CD14-positive monocyte (primary cell): ENCODE data around the gene PIK3R1. TPM values are rescaled to one million over a fixed set of nuclear protein-coding genes. Genes with fewer than 3 reads are reported as not detected.

Experiments used
- DNase-seq, 3 donors: peaks; one replicate each; pipeline ENCODE4 v3.0.0-alpha.2; 2011 to 2022
- H2AFZ ChIP-seq: 2 replicates; pipeline ENCODE4 v1.6.0; 2012; ENCODE audit warnings: mild to moderate bottlenecking, low read depth, low read length, inconsistent platforms; ENCODE audit not compliant: insufficient read depth, poor library complexity, severe bottlenecking
- H3K27ac ChIP-seq, 2 donors: 1 replicate in 1 of 2; 2 replicates in 1 of 2; pipeline ENCODE4 v1.5.1; 2012 to 2013; ENCODE audit warnings: low read length in 2 of 2, control low read depth in 1 of 2, inconsistent platforms in 1 of 2, low read depth in 1 of 2, mild to moderate bottlenecking in 1 of 2
- H3K27me3 ChIP-seq, 2 donors: one replicate each; pipeline versions ENCODE4 v1.6.0 to v1.6.1; 2011 to 2013; ENCODE audit warnings: low read length in 2 of 2; ENCODE audit not compliant: control insufficient read depth in 2 of 2, insufficient read depth in 2 of 2
- H3K36me3 ChIP-seq, 2 donors: replicated peaks in 1 of 2; 1 replicate in 1 of 2; 2 replicates in 1 of 2; pipeline versions ENCODE4 v1.5.1 to v1.6.1; 2012 to 2013; ENCODE audit warnings: low read length in 2 of 2, control low read depth in 1 of 2, inconsistent platforms in 1 of 2, mild to moderate bottlenecking in 1 of 2; ENCODE audit not compliant: insufficient read depth in 2 of 2, control insufficient read depth in 1 of 2
- H3K4me1 ChIP-seq, 2 donors: 1 replicate in 1 of 2; 2 replicates in 1 of 2; pipeline versions ENCODE4 v1.5.1 to v1.6.1; 2012 to 2013; ENCODE audit warnings: low read length in 2 of 2, control low read depth in 1 of 2, inconsistent platforms in 1 of 2, mild to moderate bottlenecking in 1 of 2, moderate library complexity in 1 of 2; ENCODE audit not compliant: insufficient read depth in 2 of 2, control insufficient read depth in 1 of 2
- H3K4me2 ChIP-seq: replicated peaks from 2 replicates; pipeline ENCODE3; 2012; ENCODE audit warnings: low read length, moderate library complexity, mild to moderate bottlenecking; ENCODE audit not compliant: poor library complexity, severe bottlenecking; ENCODE audit errors: extremely low read depth
- H3K4me3 ChIP-seq, 3 experiments: fragments of 200-600 bp in 1 of 3; sonication (generic) in 1 of 3; replicated peaks in 1 of 3; 1 replicate in 2 of 3; 2 replicates in 1 of 3; pipeline ENCODE4 v1.5.1; 2011 to 2013; ENCODE audit warnings: low read length in 3 of 3, mild to moderate bottlenecking in 3 of 3, control low read depth in 2 of 3, low read depth in 2 of 3, inconsistent platforms in 1 of 3, moderate library complexity in 1 of 3
- H3K79me2 ChIP-seq: 2 replicates; pipeline ENCODE4 v1.6.0; 2012; ENCODE audit warnings: mild to moderate bottlenecking, control low read depth, inconsistent platforms, low read length, moderate library complexity; ENCODE audit not compliant: insufficient read depth
- H3K9ac ChIP-seq: 2 replicates; pipeline ENCODE4 v1.6.0; 2017; ENCODE audit warnings: low read length, mild to moderate bottlenecking; ENCODE audit not compliant: insufficient read depth, poor library complexity, severe bottlenecking
- H3K9me3 ChIP-seq, 2 donors: replicated peaks in 1 of 2; 1 replicate in 1 of 2; 2 replicates in 1 of 2; pipeline versions ENCODE4 v1.5.1 to v1.6.1; 2012 to 2013; ENCODE audit warnings: low read length in 2 of 2, control low read depth in 1 of 2; ENCODE audit not compliant: control insufficient read depth in 1 of 2, insufficient read depth in 1 of 2
- H4K20me1 ChIP-seq: 2 replicates; pipeline ENCODE4 v1.6.0; 2012; ENCODE audit warnings: mild to moderate bottlenecking, low read length, control low read depth, moderate library complexity; ENCODE audit not compliant: insufficient read depth
- H3K27ac Mint-ChIP-seq, 7 donors: one replicate each; pipeline ENCODE4 v1.8.0; 2020; ENCODE audit warnings: mild to moderate bottlenecking in 7 of 7, mixed read lengths in 7 of 7, moderate library complexity in 6 of 7, inconsistent platforms in 2 of 7
- H3K27me3 Mint-ChIP-seq, 3 donors: one replicate each; pipeline ENCODE4 v1.8.0; 2021 to 2022; ENCODE audit warnings: low read depth in 3 of 3, mild to moderate bottlenecking in 3 of 3, mixed read lengths in 3 of 3, moderate library complexity in 3 of 3, inconsistent platforms in 1 of 3
- H3K36me3 Mint-ChIP-seq, 2 donors: one replicate each; pipeline ENCODE4 v1.8.0; 2020; ENCODE audit warnings: mixed read lengths in 2 of 2, inconsistent platforms in 1 of 2, mild to moderate bottlenecking in 1 of 2
- H3K4me1 Mint-ChIP-seq: one replicate; pipeline ENCODE4 v1.8.0; 2020; ENCODE audit warnings: mild to moderate bottlenecking, mixed read lengths
- H3K4me3 Mint-ChIP-seq, 2 donors: one replicate each; pipeline ENCODE4 v1.8.0; 2020; ENCODE audit warnings: mild to moderate bottlenecking in 2 of 2, mixed read lengths in 2 of 2, moderate library complexity in 1 of 2
- H3K9me3 Mint-ChIP-seq, 7 donors: one replicate each; pipeline ENCODE4 v1.8.0; 2020 to 2022; ENCODE audit warnings: mixed read lengths in 7 of 7, mild to moderate bottlenecking in 6 of 7, moderate library complexity in 6 of 7, inconsistent platforms in 2 of 7
- WGBS: methylation state at CpG from one replicate; pipeline ENCODE4 v1.1.5; 2013; ENCODE audit warnings: missing lambda C conversion rate; ENCODE audit not compliant: insufficient coverage; 5-methylcytosine and 5-hydroxymethylcytosine counted together
- intact Hi-C, 2 donors: fragments of 100-400 bp; cut with micrococcal nuclease; formaldehyde crosslinking; loops; one replicate each; pipeline versions ENCODE4 v1.15.0 to v1.15.1; 2023
- polyA plus RNA-seq, 3 donors: library from polyadenylated mRNA; depleted of rRNA in 1 of 3; unstranded in 2 of 3; stranded (reverse) in 1 of 3; fragments of 300-500 nt in 2 of 3; fragments of >200 nt in 1 of 3; fragmentation: Illumina TruSeq in 2 of 3; gene quantifications; 1 replicate in 2 of 3; 2 replicates in 1 of 3; pipeline ENCODE4 v1.2.3, GENCODE V29; 2012 to 2021
- TF ChIP-seq, protein P1 (sequence below): fragments of 200-600 bp; IDR thresholded peaks from one replicate; pipeline ENCODE4 v1.8.0; 2022; ENCODE audit warnings: antibody characterized with exemption, mild to moderate bottlenecking

PIK3R1 gene
- polyA plus RNA-seq, 3 donors, result 9.5 to 25.5 (median 10.5) TPM

DNA sequence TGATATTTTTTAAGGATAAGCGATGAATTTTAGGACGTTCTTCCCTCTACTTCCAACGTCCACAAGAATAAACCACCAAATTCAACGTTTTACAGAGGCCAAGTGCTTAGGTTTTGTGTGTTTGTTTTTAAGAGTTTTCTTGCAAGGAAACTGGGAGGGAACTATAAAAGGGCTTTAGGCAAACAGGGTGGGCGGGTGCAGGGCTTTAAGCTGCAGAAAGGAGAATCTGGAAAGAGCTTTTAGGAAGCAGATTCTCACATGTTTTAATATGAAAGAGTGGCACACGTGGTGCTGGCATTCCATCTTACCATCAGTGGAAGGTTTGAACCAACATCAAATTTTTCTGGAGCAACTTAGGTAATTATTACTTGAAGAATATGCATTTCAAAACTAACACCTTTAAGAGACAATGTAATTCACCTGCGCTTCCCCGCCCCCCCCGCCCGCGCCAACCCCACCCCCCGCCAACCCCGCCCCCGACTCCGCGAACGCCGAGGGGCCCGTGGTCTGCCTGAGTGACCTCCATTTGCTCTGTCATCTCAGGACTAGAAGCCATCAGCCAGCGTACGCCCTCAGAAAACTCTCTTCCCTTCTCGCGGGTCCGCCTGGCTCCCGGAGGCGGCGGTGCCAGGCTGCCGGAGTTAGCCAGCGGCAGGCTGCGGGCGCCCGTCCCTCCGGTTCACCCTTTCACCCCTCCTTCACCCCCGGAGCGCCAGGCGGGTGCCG lies 911 bp upstream of the PIK3R1 start:
- no peaks in the 10 kb centered on the region for H3K36me3 ChIP-seq
- H2AFZ ChIP-seq, result peak overlapping the region; percentile 83
- Mint-ChIP-seq H3K27me3 (peaks cover 0 to 3% (median 0%) of the 10 kb centered on the region in 3 donors), H3K4me1 (peaks cover 33% of the 10 kb centered on the region), H3K36me3 (peaks cover 4 to 8% of the 10 kb centered on the region in 2 donors), H3K27ac (peak overlapping the region; percentile 89 to 97 (median 96)), H3K9me3 (peaks cover 17 to 24% (median 22%) of the 10 kb centered on the region in 7 donors), H3K4me3 (peak overlapping the region; percentile 82 to 85)
- WGBS, result 0% methylated on average over 17 of the region's 37 CpGs
- TF ChIP-seq, protein P1, sequence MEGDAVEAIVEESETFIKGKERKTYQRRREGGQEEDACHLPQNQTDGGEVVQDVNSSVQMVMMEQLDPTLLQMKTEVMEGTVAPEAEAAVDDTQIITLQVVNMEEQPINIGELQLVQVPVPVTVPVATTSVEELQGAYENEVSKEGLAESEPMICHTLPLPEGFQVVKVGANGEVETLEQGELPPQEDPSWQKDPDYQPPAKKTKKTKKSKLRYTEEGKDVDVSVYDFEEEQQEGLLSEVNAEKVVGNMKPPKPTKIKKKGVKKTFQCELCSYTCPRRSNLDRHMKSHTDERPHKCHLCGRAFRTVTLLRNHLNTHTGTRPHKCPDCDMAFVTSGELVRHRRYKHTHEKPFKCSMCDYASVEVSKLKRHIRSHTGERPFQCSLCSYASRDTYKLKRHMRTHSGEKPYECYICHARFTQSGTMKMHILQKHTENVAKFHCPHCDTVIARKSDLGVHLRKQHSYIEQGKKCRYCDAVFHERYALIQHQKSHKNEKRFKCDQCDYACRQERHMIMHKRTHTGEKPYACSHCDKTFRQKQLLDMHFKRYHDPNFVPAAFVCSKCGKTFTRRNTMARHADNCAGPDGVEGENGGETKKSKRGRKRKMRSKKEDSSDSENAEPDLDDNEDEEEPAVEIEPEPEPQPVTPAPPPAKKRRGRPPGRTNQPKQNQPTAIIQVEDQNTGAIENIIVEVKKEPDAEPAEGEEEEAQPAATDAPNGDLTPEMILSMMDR, result no peak
- H3K79me2 ChIP-seq, result peaks cover 40% of the 10 kb centered on the region
- no peak for DNase-seq
- peaks cover 28% of the 10 kb centered on the region for H4K20me1 ChIP-seq
- H3K4me2 ChIP-seq, result peak overlapping the region; percentile 85
- H3K27me3 ChIP-seq, result no peaks in the 10 kb centered on the region
- H3K4me3 ChIP-seq, result peak overlapping the region; percentile 60 to 87 (median 71)
- H3K4me1 ChIP-seq, result peaks cover 24 to 32% of the 10 kb centered on the region in 2 donors
- H3K9me3 ChIP-seq, result peaks cover 13 to 17% of the 10 kb centered on the region in 2 donors
- peak overlapping the region; percentile 95 to 96 for H3K27ac ChIP-seq
- intact Hi-C loops, result loop anchor here (5.0 to 10.0 kb wide), 2 partner anchors 38 to 220 kb away; no protein-coding TSS in a partner anchor
- H3K9ac ChIP-seq, result peak overlapping the region; percentile 93

DNA sequence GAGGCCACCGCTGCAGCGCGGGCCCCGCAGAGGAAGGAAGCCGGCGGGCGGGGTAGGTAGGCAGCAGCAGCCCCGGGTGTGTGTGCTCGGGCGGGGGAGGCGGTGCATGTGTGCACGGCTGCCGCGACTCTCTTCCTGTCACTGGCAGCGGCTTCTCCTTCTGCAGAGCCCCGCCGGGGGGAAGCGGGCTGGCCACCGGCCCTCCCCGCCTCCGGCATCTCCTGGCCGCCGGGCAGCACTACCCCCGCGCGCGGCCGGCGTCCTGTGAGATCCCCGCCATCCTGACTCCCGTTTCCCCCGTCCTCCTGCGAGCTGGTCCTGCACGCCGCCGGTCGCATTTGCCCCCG lies 315 bp downstream of the PIK3R1 start:
- Histone ChIP-seq H3K4me1 (peaks cover 24 to 32% of the 10 kb centered on the region in 2 donors), H3K4me2 (peak overlapping the region; percentile 85), H3K27ac (peak overlapping the region; percentile 88 to 96), H3K36me3 (no peaks in the 10 kb centered on the region), H3K27me3 (no peaks in the 10 kb centered on the region), H3K4me3 (peak overlapping the region; percentile 87 to 90 (median 89)), H3K79me2 (peaks cover 53% of the 10 kb centered on the region), H3K9ac (peak overlapping the region; percentile 93), H3K9me3 (peaks cover 5 to 10% of the 10 kb centered on the region in 2 donors), H4K20me1 (peaks cover 40% of the 10 kb centered on the region), H2AFZ (peak overlapping the region; percentile 83)
- intact Hi-C loops, result loop anchor here (5.0 to 10.0 kb wide), 2 partner anchors 36 to 221 kb away; no protein-coding TSS in a partner anchor
- 0% methylated on average over 38 of the region's 38 CpGs for WGBS
- Mint-ChIP-seq H3K36me3 (peaks cover 9 to 12% of the 10 kb centered on the region in 2 donors), H3K27me3 (peaks cover 0 to 1% (median 0%) of the 10 kb centered on the region in 3 donors), H3K27ac (peak overlapping the region; percentile 78 to 95 (median 89)), H3K9me3 (peaks cover 9 to 15% (median 13%) of the 10 kb centered on the region in 7 donors), H3K4me1 (peaks cover 36% of the 10 kb centered on the region), H3K4me3 (peak overlapping the region; percentile 88 to 94)
- TF ChIP-seq, protein P1, result no peak
- no peak for DNase-seq
